Activated B cell treated with CpG ODN at 0.5 μM for 24 hours (primary cell): ENCODE data around the gene SUPT3H. TPM values are rescaled to one million over a fixed set of nuclear protein-coding genes. Genes with fewer than 3 reads are reported as not detected.

ENCODE experiments used
- ATAC-seq: fragments of 200-7000 bp; cut with Tn5 transposase; one replicate; pipeline ENCODE4 v1.10.0; 2021; ENCODE audit warnings: low read depth, mild to moderate bottlenecking, moderate library complexity
- CTCF ChIA-PET: fragments of 350-600 bp; sonication (Branson Sonifier 250); formaldehyde crosslinking; loops from one replicate; lab custom pipeline; 2021; ENCODE audit warnings: antibody characterized with exemption; lab: Charles Lee
- POLR2A ChIA-PET: fragments of 350-600 bp; sonication (Branson Sonifier 250); formaldehyde crosslinking; loops from one replicate; lab custom pipeline; 2021; ENCODE audit warnings: antibody characterized with exemption; lab: Charles Lee
- DNase-seq: peaks from one replicate; pipeline ENCODE4 v3.0.0; 2022
- H3K27ac Mint-ChIP-seq: one replicate; pipeline ENCODE4 v1.8.0; 2020; ENCODE audit warnings: mixed read lengths
- H3K27me3 Mint-ChIP-seq: one replicate; pipeline ENCODE4 v1.8.0; 2021; ENCODE audit warnings: mixed read lengths
- H3K36me3 Mint-ChIP-seq: one replicate; pipeline ENCODE4 v1.8.0; 2021; ENCODE audit warnings: low read depth, mixed read lengths
- H3K4me1 Mint-ChIP-seq: one replicate; pipeline ENCODE4 v1.8.0; 2021; ENCODE audit warnings: mixed read lengths
- H3K4me3 Mint-ChIP-seq: one replicate; pipeline ENCODE4 v1.8.0; 2020; ENCODE audit warnings: mild to moderate bottlenecking, mixed read lengths
- H3K9me3 Mint-ChIP-seq: one replicate; pipeline ENCODE4 v1.8.0; 2020; ENCODE audit warnings: mixed read lengths
- intact Hi-C: fragments of 100-400 bp; cut with micrococcal nuclease; formaldehyde crosslinking; loops from one replicate; pipeline ENCODE4 v1.15.1; 2024
- total RNA-seq: library from RNA; stranded (reverse); gene quantifications from 2 replicates; pipeline ENCODE4 v1.2.3, GENCODE V29; 2022
- TF ChIP-seq, protein P1 (sequence below): fragments of 200-600 bp; IDR thresholded peaks from one replicate; pipeline ENCODE4 v1.8.0; 2022; ENCODE audit warnings: antibody characterized with exemption, mild to moderate bottlenecking

The SUPT3H gene
- total RNA-seq, 1 donor from 2014 or later, result 9.9 TPM

DNA sequence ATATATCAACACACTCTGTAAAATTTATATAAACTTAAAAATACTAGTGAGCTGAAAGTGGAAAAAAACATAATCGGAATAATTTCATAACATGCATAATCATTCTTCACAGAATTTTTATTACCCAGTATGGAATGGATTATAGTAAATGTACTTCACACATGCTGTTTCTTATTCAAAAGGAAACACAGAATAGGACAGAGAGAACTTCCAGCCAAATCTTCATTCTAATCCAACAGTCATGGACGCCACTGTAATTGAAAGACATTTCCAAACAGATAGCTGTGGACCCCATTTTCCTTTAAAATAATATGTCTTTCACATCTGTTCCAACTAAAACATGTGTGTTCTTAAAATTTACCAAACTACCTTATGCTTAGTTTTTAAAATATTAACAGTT, 176.2 kb downstream of the SUPT3H start:
- H3K4me1 Mint-ChIP-seq, result no peaks in the 10 kb centered on the region
- H3K27ac Mint-ChIP-seq, result no peak overlapping the region
- H3K36me3 Mint-ChIP-seq, result no peaks in the 10 kb centered on the region
- intact Hi-C loops, result no loop called here
- DNase-seq (no peak), ATAC-seq (no peak)
- H3K4me3 Mint-ChIP-seq, result no peak overlapping the region
- ChIA-PET CTCF (no interaction called here), POLR2A (interaction anchor here (0.7 kb wide), 1 partner anchor 49 kb away, joined by 3 read pairs; no protein-coding TSS in a partner anchor)
- H3K9me3 Mint-ChIP-seq, result no peaks in the 10 kb centered on the region
- no peaks in the 10 kb centered on the region for H3K27me3 Mint-ChIP-seq
- TF ChIP-seq, protein P1, sequence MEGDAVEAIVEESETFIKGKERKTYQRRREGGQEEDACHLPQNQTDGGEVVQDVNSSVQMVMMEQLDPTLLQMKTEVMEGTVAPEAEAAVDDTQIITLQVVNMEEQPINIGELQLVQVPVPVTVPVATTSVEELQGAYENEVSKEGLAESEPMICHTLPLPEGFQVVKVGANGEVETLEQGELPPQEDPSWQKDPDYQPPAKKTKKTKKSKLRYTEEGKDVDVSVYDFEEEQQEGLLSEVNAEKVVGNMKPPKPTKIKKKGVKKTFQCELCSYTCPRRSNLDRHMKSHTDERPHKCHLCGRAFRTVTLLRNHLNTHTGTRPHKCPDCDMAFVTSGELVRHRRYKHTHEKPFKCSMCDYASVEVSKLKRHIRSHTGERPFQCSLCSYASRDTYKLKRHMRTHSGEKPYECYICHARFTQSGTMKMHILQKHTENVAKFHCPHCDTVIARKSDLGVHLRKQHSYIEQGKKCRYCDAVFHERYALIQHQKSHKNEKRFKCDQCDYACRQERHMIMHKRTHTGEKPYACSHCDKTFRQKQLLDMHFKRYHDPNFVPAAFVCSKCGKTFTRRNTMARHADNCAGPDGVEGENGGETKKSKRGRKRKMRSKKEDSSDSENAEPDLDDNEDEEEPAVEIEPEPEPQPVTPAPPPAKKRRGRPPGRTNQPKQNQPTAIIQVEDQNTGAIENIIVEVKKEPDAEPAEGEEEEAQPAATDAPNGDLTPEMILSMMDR, result no peak

DNA sequence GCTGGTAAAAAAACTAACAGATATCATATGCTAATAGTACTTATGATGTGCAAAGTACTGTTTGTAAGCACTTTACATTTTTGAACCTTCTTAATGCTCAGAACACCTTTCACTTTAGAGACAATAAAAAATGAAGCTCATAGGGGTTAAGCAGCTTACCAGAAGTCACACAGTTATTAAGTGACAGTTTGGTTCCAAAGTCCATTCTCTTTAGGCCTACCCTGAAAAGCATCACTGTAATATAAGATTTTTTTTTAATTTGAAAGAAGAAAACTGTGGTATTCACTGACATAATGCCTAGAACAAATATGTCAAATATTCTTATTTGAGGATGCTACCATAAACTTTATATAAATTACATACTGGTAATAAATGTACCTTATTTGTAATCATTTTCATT, 177.2 kb downstream of the SUPT3H start:
- H3K9me3 Mint-ChIP-seq, result no peaks in the 10 kb centered on the region
- no peaks in the 10 kb centered on the region for H3K27me3 Mint-ChIP-seq
- CTCF ChIA-PET, result no interaction called here
- intact Hi-C loops, result no loop called here
- no peak overlapping the region for H3K27ac Mint-ChIP-seq
- no peak overlapping the region for H3K4me3 Mint-ChIP-seq
- no peaks in the 10 kb centered on the region for H3K36me3 Mint-ChIP-seq
- TF ChIP-seq, protein P1, result no peak
- ATAC-seq, result no peak
- POLR2A ChIA-PET, result no interaction called here
- DNase-seq, result no peak
- no peaks in the 10 kb centered on the region for H3K4me1 Mint-ChIP-seq

DNA sequence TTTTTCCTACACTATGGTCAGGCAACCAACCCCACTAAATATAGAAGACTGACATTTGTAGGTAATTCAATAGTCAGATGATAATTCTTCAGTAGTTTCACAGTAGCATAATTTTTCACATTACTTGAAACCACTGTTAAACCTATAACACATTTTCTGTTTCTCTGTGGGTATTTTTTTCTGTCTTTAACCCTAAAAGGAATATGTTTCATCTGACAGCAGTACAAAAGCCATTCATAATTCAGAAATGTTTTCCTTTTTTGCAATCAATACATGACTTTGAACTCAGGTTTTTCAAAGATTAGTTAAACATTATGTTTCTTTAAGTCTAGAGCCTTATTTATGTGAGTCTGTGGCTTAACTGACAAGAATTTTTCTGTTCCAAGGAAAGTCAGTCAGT, 178.2 kb downstream of the SUPT3H start:
- Mint-ChIP-seq H3K36me3 (no peaks in the 10 kb centered on the region), H3K27me3 (no peaks in the 10 kb centered on the region), H3K4me1 (no peaks in the 10 kb centered on the region), H3K4me3 (no peak overlapping the region), H3K27ac (no peak overlapping the region), H3K9me3 (no peaks in the 10 kb centered on the region)
- TF ChIP-seq, protein P1, result no peak
- ATAC-seq, result no peak
- DNase-seq, result no peak
- CTCF ChIA-PET, result no interaction called here
- POLR2A ChIA-PET, result no interaction called here
- intact Hi-C loops, result no loop called here

DNA sequence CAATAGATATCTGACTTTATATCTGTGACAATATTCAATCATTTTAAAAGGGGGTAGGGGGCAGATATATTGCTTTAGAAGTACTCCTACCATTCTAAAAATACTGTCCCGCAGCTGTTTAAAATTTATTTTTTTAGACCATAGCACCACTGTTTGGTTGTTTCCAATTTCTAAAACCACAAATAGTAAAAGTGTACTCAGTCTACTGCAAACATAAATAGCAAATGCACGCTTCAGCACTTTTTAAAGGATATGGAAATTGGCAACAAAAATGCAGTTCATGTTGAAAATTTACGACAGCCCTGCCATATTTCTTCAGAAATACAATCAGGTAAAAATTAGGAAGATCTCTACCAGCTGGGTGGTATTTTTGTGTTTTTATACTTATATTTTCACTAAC, 181.6 kb downstream of the SUPT3H start:
- POLR2A ChIA-PET, result interaction anchor here (1.0 kb wide), 1 partner anchor 182 kb away, joined by 3 read pairs; no protein-coding TSS in a partner anchor
- ATAC-seq (no peak), DNase-seq (no peak)
- Mint-ChIP-seq H3K9me3 (no peaks in the 10 kb centered on the region), H3K4me1 (no peaks in the 10 kb centered on the region), H3K27ac (no peak overlapping the region), H3K36me3 (no peaks in the 10 kb centered on the region), H3K27me3 (no peaks in the 10 kb centered on the region), H3K4me3 (no peak overlapping the region)
- intact Hi-C loops, result no loop called here
- TF ChIP-seq, protein P1, result no peak
- CTCF ChIA-PET, result no interaction called here

DNA sequence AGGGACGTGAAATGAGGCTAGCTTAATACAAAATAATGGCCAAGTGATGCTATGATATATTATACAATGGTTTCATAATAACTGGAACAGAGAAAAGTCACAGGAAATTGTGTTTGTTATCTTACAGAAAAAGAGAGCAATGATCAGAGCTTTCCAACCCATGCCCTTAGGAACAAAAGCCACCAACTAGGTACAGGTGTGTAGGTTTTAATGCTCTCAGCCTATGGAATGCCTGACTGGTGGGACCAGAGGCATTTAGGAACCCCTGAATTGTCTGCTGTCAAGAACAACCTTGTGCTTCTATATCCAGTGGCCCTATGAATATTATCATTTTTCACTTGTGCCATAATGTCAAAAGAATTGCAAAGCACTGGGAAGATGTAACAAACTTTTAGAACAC, 182.6 kb downstream of the SUPT3H start:
- TF ChIP-seq, protein P1, result no peak
- Mint-ChIP-seq H3K27ac (no peak overlapping the region), H3K27me3 (no peaks in the 10 kb centered on the region), H3K9me3 (no peaks in the 10 kb centered on the region), H3K4me1 (no peaks in the 10 kb centered on the region), H3K36me3 (no peaks in the 10 kb centered on the region), H3K4me3 (no peak overlapping the region)
- ChIA-PET POLR2A (no interaction called here), CTCF (no interaction called here)
- no peak for DNase-seq
- ATAC-seq, result no peak
- intact Hi-C loops, result no loop called here
